KG1 (cell line): ENCODE data around the gene CDKAL1.

Experiments
- DNase-seq: peaks from one replicate; lab custom pipeline; 2025; lab: John Stamatoyannopoulos, UW

The CDKAL1 gene

DNA sequence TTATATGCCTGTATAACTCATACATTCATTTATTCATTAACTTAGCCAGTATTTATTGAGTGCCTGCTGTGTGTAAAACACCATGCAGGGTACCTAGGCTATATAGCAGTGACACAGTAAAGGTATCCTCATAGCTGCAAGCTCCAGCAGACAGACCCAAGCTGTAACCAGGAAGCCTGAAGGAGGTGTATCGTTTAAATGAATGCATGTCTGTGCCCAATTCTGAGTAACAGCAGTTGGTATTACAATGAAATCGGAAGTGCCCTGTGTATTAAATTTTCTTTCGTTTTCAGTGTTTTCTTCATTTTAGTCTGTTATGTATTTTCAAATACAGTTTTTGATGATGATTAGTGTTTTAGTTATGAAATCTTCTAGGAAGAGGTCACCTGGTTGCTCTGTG lies 573.5 kb downstream of the CDKAL1 start:
- no peak for DNase-seq

DNA sequence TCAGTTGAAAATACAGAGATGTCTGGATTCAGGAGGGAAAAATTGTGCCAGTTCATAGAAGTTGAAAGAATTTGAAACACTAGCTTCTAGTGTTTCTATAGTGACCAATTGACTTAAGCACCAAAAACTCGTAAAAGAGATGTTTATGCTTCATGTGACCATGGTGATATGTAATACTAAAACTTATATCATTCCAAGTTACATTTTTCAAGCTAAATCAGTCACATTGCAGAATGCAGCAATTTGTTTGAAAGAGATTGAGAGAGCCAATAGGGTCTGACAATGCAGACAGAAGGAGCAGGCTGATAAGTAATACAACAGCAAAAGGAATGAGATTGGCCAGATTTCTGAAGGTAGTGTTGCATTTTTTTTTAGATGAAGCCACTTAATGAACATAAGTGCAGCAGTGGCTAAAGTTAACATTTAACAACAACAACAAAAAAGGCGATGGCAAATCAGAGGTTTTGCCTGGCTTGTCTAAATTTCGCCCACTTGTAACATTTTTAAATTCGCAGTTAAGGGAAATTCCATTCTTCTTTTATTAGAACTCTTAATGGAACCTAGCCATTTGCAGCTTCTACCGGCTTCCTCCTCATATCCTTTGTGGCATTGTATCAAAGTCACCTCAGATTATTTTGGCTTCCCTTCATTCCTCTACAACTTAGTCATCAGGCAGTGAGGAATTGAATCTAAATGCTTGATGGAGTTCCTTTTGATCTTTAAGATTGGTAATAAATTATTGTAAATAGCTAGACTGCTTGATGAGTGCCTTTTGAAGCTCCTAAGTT lies 575.3 kb downstream of the CDKAL1 start:
- no peak for DNase-seq

GRCh38 chr6:21110684-21111083 lies 576.4 kb downstream of the CDKAL1 start:
- DNase-seq, result no peak

GRCh38 chr6:21111093-21111725 lies 577.0 kb downstream of the CDKAL1 start:
- DNase-seq, result no peak

- DNase-seq, result no peak
Measured at GRCh38 chr6:21115111-21115510, 580.9 kb downstream of the CDKAL1 start.

DNA sequence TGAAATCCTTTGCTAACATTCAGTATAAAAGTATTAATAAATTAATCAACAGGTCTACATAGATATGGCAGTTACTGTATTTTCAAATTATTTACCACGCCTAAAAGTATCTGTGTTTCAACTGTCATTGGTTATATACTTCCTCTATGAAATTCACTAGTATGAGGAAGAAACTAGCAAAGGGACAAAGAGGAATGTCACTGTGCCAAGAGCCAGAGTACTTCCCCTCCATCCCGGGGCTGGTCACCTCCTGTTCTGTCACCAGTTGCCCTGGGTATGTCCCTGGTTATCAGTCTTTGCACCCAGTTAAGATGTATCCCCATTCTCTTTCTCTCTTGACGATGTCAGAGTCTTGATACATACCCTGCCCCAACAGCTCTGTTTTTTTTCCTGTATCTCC lies 582.5 kb downstream of the CDKAL1 start:
- no peak for DNase-seq

DNA sequence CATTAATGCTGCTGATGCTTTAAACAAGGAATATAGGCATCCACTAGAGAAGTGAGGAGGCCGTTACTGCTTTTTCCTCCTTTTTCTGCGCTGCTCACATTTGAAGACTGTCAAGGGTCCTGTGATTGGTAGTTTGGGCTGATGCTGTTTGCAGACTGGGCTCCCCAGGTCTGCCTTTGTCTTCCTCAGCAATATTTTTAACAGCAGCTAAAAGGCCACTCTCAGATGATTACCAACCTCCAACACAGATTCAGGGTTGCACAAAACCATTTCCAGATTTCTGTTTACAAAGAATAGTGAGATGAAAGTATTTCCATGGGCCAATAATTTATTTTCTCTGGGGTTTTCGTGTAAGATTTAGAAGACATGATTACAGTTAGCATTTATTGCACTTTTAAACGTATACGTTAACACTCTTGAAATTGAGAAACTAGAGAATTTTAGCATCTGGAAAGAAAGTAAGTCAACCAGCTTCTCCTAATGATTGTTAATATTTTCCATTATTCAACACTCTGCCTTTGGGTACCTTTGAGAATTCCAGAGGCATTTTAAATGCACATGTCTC lies 584.0 kb downstream of the CDKAL1 start:
- DNase-seq, result no peak

DNA sequence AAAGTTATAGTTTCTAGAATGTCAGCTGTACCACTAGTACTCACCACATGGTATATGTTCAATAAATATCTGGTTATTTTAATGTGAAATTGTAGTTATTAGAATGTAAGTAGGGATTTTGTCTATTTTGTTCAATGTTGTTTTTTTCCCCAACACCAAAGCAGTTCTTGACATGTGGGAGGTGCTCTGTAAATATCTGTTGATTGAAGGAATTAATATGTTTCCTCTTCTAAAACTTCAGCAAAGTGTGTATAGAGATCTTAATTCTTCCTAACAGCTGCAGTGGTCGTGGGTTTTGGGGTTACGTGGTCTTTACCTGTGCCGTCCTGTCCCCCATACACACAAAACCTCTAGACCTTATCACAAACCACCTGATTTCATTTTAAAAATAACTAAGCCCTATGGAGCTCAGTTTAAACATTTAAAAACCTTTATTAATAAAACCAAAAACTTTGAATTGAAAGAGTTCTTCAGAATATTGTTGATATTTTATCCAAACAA lies 587.4 kb downstream of the CDKAL1 start:
- no peak for DNase-seq

DNA sequence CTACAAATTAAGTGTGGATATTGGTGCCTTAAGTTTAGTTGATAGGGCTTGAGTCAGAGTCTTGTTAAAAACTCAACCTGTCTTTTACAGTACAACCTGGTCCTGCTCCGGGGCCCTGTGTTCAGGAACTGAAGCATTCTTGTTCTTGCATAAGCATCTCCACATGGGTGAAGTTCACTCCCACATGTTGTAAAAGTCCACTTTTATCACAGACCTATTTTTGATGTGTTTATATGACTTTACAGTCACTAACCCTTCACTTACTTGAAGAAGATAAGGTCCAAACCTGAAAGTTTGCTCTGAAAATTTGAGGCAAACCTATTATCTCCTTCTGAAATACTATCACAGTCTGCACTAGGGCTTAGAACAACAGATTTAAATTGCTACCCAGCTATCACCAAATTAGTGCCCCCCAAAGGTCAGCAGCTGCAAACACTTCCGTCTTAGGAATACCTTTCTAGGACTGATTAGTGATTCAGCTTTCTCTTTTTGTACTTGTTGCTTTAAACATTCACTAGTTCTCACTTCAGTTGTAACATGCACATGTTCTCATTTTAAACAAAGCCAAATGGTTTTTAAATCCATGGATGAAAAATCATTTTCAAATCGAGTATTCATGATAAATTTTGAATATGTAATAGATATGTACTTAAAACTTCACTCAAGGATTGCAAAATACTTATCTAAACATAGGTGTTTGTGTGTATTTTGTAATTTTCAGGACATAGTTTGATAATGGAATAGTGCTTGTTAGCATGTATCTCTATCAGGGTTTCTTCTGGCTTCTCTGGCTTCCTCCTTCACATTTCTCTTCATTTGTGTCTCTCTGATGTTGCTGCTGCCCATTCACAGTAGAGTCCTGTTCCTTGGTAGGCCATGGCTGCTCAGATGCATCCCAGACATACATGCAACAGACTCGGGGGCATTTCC lies 589.5 kb downstream of the CDKAL1 start:
- DNase-seq, result no peak

DNA sequence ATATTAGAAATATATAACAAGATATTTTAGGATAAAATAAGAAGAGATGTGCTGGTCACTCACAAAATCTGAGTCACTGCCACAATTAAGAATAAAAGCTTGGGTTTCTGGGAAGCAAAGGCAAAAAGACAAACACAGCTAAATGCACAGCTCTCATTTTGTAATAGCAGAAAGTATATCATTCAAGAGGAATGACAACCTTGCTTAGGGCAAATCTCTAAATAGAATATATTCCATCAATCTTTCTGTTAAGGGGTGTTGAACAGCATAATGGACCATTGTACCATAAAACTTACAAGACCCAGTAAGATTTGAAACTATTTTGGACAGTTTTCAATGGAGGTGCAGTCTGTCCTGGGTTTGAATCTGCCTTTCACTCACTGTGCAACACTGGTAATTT lies 594.3 kb downstream of the CDKAL1 start:
- no peak for DNase-seq

- DNase-seq, result no peak
Measured at GRCh38 chr6:21131406-21131805, 597.1 kb downstream of the CDKAL1 start.

GRCh38 chr6:21132446-21132845 lies 598.2 kb downstream of the CDKAL1 start:
- no peak for DNase-seq

DNA sequence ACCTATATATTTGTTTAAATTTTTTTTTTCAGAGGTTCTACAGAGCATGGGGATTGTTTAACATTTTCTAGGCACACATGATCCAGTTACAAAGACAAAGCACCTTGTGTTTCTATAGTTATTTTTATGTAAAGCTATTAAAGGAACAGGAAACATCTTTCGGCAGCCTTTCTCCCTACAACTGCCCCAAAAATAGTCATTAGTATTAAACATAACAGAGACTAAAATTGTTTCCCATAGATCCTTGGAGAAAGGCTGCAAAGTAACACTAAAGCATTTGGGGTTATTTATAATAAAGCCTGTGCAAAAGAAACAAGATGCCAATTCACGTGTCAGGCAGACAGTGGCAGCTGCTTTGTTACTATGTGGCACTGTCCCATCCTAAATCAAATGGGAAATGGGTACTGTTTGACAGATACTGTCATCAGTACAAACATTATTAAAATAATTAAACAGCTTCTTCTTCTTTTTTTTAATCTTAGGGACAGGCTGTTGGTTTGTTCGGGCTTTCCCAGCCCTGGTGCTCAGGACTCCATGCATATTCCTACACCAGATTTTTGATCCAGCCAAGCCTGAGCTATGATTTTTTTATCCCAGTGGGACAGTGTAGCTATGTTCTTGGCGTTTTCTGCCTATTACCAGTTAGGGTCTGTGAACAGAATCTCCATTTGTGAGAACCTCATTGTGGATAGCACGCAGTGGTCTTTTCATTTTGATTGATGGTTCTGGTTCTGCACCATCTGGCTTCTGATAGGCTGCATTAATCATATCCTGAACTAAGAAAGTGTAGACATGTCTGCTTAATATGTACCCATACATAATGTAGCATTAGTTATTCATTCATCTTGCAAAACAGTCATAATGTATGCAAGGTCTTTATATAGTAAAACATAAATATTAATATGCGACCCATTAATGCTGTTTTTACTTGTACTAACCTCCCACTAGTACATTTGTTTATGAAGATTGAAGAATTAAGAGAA lies 598.9 kb downstream of the CDKAL1 start:
- DNase-seq, result no peak

- DNase-seq, result no peak
Measured at GRCh38 chr6:21133901-21134300, 599.6 kb downstream of the CDKAL1 start.

- no peak for DNase-seq
Measured at GRCh38 chr6:21134356-21134755, 600.1 kb downstream of the CDKAL1 start.

- no peak for DNase-seq
Measured at GRCh38 chr6:21135484-21136013, 601.3 kb downstream of the CDKAL1 start.

DNA sequence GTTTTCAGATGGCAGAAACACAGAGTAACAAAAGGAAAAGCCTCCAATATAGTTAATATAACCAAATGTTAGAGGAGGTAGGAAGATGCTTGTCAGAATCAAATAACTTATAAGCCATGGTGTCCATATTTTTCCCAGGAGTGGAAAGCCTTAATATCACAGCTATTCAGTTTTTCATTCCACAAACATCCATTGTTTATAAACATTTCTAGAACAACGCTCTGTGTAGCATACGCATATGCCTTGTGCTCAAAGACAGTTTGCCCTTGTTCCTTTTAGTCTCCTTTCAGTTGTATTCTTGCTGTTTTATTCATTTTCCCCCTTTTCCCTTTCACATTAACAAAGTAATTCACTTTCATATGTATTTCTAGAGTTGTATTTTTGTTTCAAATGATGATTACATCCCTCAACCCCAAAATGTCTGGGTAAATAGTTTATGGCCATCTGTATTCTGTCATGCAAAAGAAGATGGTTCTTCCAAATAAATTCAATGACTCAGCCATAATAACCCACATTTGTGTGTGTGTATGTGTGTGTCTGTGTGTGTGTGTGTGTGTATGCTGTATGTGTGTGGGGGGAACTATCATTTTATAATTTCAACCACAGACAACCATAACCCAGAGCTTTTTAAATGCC lies 603.6 kb downstream of the CDKAL1 start:
- DNase-seq, result no peak

DNA sequence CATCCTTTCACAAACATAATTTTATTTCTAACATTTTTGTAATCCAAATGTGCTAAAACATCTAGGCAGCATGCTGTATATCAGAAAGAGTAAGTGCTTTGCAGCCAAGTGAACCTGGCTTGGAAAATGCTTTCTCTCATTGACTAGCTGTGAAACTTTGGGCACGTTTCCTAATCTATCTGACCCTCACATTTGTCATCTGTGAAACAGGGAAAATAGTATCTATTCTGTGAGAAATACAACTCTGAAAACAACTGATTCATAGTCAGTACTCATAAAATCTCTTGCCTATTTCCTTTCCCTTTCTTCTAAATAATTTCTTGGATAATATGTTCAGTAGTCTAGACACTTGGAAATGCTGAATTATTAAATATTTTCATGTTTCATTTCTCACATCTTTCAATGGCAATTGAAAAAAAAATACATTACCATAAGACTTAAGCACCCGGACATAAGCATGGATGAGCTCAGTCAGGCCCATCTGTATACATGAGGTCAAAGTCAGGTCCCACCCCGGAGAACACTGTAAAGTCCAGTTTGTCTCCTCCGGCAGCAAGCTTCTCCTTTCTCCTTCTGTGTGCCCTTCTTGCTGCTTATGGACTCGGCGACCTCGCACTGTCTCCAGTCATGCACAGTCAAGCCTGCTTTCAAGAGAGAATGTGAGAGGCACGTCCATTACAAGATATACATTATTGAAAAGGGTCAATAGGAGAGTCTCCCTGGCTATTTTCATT lies 604.2 kb downstream of the CDKAL1 start:
- DNase-seq, result no peak

- no peak for DNase-seq
Measured at GRCh38 chr6:21140966-21141365, 606.7 kb downstream of the CDKAL1 start.
